ENCODE measurements around the gene RTL5. TPM values are rescaled to one million over a fixed set of nuclear protein-coding genes. Genes with fewer than 3 reads are reported as not detected.

RTL5 gene
- total RNA-seq, 1 experiment from 2014 or later, result not detected

- Histone ChIP-seq H3K4me3 (no peak overlapping the region), H3K36me3 (ENCODE audit: low read depth) (no peaks in the 10 kb centered on the region), H3F3A (ENCODE audit: insufficient read depth, low read depth) (no peaks in the 10 kb centered on the region), H3K27ac (no peak overlapping the region), H3K9me3 (ENCODE audit: insufficient read depth, low read depth) (no peaks in the 10 kb centered on the region), H3K79me2 (ENCODE audit: low read depth) (no peaks in the 10 kb centered on the region), H3K9me2 (ENCODE audit: insufficient read depth) (no peaks in the 10 kb centered on the region), H3K27me3 (ENCODE audit: insufficient read depth, low read depth) (no peaks in the 10 kb centered on the region), H2AFZ (no peak overlapping the region), H3K4me1 (replicated peaks; ENCODE audit: insufficient read depth) (no peaks in the 10 kb centered on the region), H3K4me2 (no peak overlapping the region), H4K20me1 (ENCODE audit: insufficient read depth) (no peaks in the 10 kb centered on the region)
- ChIA-PET CTCF (no interaction called here), POLR2A (ENCODE audit: unreplicated experiment) (no interaction called here)
- TF ChIP-seq EZH2 (IDR thresholded peaks at IDR 0.05; ENCODE audit: low read depth), result no peak
- TF ChIP-seq CTCF (conservative IDR thresholded peaks at IDR 0.05), result no peak
- intact Hi-C loops (cut with micrococcal nuclease; ENCODE audit: unreplicated experiment), result no loop called here
- BruUV-seq (replicated peaks), result no TSS peak
- DNase-seq, result no peak
Observed at GRCh38 chrX:72122621-72123337, 8.9 kb downstream of the RTL5 start.

- no peak overlapping the region for H3K4me3 ChIP-seq
- H3K79me2 ChIP-seq (ENCODE audit: low read depth), result no peaks in the 10 kb centered on the region
- CTCF ChIA-PET, result no interaction called here
- no peaks in the 10 kb centered on the region for H3F3A ChIP-seq (ENCODE audit: insufficient read depth, low read depth)
- no peaks in the 10 kb centered on the region for H3K9me3 ChIP-seq (ENCODE audit: insufficient read depth, low read depth)
- H3K36me3 ChIP-seq (ENCODE audit: low read depth), result no peaks in the 10 kb centered on the region
- H2AFZ ChIP-seq, result no peak overlapping the region
- POLR2A ChIA-PET (ENCODE audit: unreplicated experiment), result no interaction called here
- H3K4me1 ChIP-seq (replicated peaks; ENCODE audit: insufficient read depth), result no peaks in the 10 kb centered on the region
- no peaks in the 10 kb centered on the region for H3K9me2 ChIP-seq (ENCODE audit: insufficient read depth)
- no peak overlapping the region for H3K4me2 ChIP-seq
- no TSS peak for BruUV-seq (replicated peaks)
- H4K20me1 ChIP-seq (ENCODE audit: insufficient read depth), result no peaks in the 10 kb centered on the region
- peaks cover 1% of the 10 kb centered on the region; the same call in 1 of the 2 replicates for H3K27me3 ChIP-seq (ENCODE audit: insufficient read depth, low read depth)
- intact Hi-C loops (cut with micrococcal nuclease; ENCODE audit: unreplicated experiment), result no loop called here
- DNase-seq, result no peak
- TF ChIP-seq EZH2 (IDR thresholded peaks at IDR 0.05; ENCODE audit: low read depth) (no peak), CTCF (conservative IDR thresholded peaks at IDR 0.05) (no peak)
- no peak overlapping the region for H3K27ac ChIP-seq
Observed at GRCh38 chrX:72121383-72121782, 10.3 kb downstream of the RTL5 start.

DNA sequence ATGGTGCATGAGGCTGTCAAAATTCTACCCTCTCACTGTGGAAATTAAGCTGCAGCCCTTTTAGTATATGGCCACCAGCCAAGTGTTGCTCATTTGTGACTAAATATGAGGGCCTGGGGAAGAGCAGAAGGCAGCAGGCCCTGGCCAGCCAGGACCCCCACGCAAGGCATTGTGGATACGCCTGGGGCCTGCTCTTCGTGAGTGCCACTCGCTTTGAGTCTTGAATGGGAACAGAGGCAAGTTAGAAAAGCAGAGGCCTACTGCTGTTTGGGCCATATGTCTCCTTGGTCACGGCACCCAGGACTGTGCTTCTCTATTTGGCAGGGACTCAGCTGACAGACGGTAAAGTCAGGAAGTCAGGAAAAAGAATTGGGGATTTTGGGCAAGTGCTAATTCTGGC lies 10.9 kb downstream of the RTL5 start:
- no peak overlapping the region for H3K4me3 ChIP-seq
- no peaks in the 10 kb centered on the region for H4K20me1 ChIP-seq (ENCODE audit: insufficient read depth)
- CTCF ChIA-PET, result no interaction called here
- BruUV-seq (replicated peaks), result no TSS peak
- TF ChIP-seq CTCF (conservative IDR thresholded peaks at IDR 0.05) (no peak), EZH2 (IDR thresholded peaks at IDR 0.05; ENCODE audit: low read depth) (no peak)
- no peaks in the 10 kb centered on the region for H3K79me2 ChIP-seq (ENCODE audit: low read depth)
- H3K36me3 ChIP-seq (ENCODE audit: low read depth), result no peaks in the 10 kb centered on the region
- H3K9me3 ChIP-seq (ENCODE audit: insufficient read depth, low read depth), result no peaks in the 10 kb centered on the region
- no peak overlapping the region for H3K27ac ChIP-seq
- no peak overlapping the region for H2AFZ ChIP-seq
- no peaks in the 10 kb centered on the region for H3F3A ChIP-seq (ENCODE audit: insufficient read depth, low read depth)
- no peaks in the 10 kb centered on the region for H3K9me2 ChIP-seq (ENCODE audit: insufficient read depth)
- intact Hi-C loops (cut with micrococcal nuclease; ENCODE audit: unreplicated experiment), result no loop called here
- H3K27me3 ChIP-seq (ENCODE audit: insufficient read depth, low read depth), result peaks cover 7% of the 10 kb centered on the region; the same call in 1 of the 2 replicates
- H3K4me2 ChIP-seq, result no peak overlapping the region
- POLR2A ChIA-PET (ENCODE audit: unreplicated experiment), result no interaction called here
- DNase-seq, result no peak
- no peaks in the 10 kb centered on the region for H3K4me1 ChIP-seq (replicated peaks; ENCODE audit: insufficient read depth)

Data from PC-9 (cell line).